Sciatic nerve (tissue), 2 donors: Measurements from ENCODE around the gene TNNT3. TPM values are rescaled to one million over a fixed set of nuclear protein-coding genes. Genes with fewer than 3 reads are reported as not detected.
A peak's percentile ranks its signal among the peaks of the same experiment; 100 is the strongest.
"Not testable (repeated sequence)": the region's sequence is repeated elsewhere in the genome, so short reads cannot be mapped to it uniquely, and the experiment has no call there.

Source experiments
- ATAC-seq: fragments of 200-7000 bp; cut with Tn5 transposase; one replicate; pipeline ENCODE4 v1.9.1; 2020; ENCODE audit warnings: mild to moderate bottlenecking, moderate library complexity
- DNase-seq: peaks from one replicate; pipeline ENCODE4 v3.0.0-alpha.2; 2020; ENCODE audit warnings: low spot score
- intact Hi-C: fragments of 100-400 bp; cut with DNase I; formaldehyde crosslinking; loops from one replicate; pipeline ENCODE4 v1.14.2; 2022
- total RNA-seq: library from RNA; stranded (reverse); fragmentation: NEBNext Ultra II Directional; extraction: Animal tissue kit (Norgen Biotek cat#: 25700); gene quantifications from one replicate; pipeline ENCODE4 v1.2.1, GENCODE V29; 2021
- donor health status: DM: no; HTN: no; CAD: no.
- donor health status: DM: no; HTN: no; CAD: no.

Gene TNNT3
- total RNA-seq, 1 donor from 2014 or later = 35.6 TPM

DNA sequence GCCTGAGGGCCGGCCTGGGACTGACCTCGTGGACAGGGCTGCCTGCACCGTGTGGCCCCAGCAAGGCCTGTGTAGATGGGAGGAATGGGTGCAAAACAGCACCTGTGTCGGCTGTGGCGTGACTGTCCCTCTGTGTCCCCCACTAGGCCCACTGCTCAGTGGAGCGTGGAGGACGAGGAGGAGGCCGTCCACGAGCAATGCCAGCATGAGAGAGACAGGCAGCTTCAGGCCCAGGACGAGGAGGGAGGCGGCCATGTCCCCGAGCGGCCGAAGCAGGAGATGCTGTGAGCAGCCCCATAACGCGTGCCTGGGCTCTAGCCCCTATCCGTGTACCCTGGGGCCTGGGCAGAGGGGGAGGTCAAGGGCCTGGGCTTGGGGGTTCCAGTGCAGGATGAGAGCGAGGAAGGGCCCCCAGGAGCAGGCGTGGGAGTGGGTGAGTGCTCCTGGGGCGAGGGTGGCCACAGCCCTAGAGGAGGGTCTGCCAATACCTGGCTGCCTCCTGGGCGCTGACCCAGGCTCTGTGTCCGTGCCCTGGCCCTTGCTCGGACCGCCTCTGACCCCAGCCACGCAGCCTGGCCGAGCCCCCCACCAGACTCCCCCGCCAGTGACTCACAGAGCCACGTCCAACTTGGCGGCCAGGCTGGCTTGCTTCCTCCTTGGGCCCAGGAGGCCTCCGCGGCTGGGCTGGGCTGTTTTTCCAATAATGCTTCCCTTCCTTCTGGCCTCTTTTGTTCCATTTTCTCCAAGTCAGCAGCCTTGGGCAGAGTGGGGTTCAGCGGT is 39.4 kb upstream of the TNNT3 start:
- intact Hi-C loops = no loop called here
- DNase-seq (peak; percentile 87), ATAC-seq (peak; percentile 79)

- intact Hi-C loops = no loop called here
- DNase-seq = peak; percentile 58
- ATAC-seq = peak; percentile 8
Observed at GRCh38 chr11:1880746-1881441, 38.6 kb upstream of the TNNT3 start.

DNA sequence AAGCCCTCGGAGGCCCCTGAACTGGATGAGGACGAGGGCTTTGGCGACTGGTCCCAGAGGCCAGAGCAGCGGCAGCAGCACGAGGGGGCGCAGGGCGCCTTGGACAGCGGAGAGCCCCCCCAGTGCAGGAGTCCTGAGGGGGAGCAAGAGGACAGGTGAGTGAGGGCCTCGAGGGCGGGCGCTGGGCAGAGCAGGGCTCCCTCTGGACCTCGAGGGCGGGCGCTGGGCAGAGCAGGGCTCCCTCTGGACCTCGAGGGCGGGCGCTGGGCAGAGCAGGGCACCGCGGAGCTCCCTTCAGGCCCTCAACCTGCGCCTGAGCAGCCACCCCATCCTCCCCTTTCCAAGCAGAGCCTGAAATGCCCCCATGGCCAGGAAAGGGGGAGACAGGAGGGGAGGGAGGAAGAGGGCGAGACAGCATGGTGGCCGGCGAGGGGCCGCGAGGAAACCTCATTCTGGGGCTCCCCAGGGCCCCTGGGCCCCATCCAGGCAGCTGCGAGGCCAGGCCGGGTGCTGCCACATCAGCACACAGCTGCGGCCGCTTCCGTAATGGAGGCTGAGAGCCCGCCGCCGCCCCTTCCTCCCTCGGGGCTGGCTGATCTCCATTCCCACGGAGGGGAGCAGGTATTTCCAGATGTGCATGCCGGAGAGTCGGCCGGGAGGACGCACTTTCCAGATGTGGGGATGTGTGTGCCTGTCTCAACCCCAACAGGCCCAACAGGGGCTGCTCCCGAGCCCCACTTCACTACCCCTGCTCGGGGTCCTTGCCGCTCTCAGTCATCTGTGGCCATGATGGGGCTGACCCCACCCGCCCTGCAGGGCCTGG is 37.9 kb upstream of the TNNT3 start:
- intact Hi-C loops = no loop called here
- ATAC-seq (peak; percentile 62), DNase-seq (peak; percentile 81)

GRCh38 chr11:1882265-1883238 is 37.0 kb upstream of the TNNT3 start:
- intact Hi-C loops = no loop called here
- DNase-seq = peak; percentile 93

GRCh38 chr11:1883346-1884302 is 35.9 kb upstream of the TNNT3 start:
- ATAC-seq = no peak
- intact Hi-C loops = no loop called here
- DNase-seq = peak; percentile 53

More at GRCh38 chr11:1882265-1883238, 37.0 kb upstream of the TNNT3 start:
- ATAC-seq = peak; percentile 84

DNA sequence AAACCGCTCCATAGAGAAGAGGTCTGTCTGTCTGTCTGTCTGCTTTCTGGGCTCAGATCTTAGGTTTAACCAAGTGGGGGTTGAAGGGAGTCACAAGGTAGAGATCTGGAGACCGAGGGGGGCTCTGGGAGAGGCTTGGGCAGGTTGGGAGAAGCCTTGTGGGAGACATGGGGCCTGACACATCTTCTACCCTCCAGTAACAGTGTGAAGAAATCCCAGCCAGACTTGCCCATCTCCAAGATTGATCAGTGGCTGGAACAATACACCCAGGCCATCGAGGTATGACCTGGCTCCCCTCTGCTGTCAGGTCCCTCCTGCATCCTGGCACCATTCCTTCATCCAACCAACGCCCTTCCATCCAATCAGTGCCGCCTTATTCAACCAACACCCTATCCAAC is 35.2 kb upstream of the TNNT3 start:
- ATAC-seq (no peak), DNase-seq (peak; percentile 44)
- intact Hi-C loops = no loop called here

DNA sequence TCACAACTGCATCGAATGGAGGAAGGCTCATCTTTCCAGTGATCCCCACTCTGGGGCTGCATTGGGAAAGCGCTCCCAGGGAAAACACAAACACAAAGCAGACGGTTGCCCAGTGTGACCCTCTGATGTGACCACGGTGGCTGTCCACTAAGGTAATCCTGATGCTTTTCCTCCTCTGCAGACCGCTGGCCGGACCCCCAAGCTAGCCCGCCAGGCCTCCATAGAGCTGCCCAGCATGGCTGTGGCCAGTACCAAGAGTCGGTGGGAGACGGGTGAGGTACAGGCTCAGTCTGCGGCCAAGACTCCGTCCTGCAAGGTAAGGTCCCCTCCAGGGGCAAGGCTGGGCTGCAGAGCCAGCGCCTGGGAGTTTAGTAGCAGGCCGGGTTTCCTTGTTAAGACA is 33.0 kb upstream of the TNNT3 start:
- DNase-seq = peak; percentile 48
- intact Hi-C loops, ATAC-seq: not testable (repeated sequence)

GRCh38 chr11:1887451-1888346 is 31.8 kb upstream of the TNNT3 start:
- DNase-seq (peak; percentile 53), ATAC-seq (no peak)
- intact Hi-C loops = no loop called here

DNA sequence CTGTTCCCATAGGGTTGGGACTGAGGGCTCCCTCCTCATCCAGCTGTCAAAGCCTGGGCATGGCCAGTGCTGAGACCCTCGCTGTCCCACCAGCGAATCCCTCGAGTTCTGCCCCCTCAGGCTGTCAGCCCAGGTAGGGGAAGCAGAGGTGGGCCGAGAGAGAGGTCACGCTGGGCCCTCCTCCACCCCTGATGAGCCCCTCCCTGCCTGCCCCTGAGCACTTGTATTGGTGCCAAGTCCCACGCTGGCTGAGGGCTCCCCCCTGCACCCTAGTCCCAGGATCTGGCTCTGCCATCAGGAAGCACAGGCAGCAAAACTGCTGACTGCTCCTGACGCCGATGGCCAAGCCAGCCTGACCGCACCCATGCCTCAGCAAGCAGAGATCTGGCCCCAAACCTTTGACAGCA is 31.2 kb upstream of the TNNT3 start:
- DNase-seq (peak; percentile 53), ATAC-seq (no peak)
- intact Hi-C loops = no loop called here

DNA sequence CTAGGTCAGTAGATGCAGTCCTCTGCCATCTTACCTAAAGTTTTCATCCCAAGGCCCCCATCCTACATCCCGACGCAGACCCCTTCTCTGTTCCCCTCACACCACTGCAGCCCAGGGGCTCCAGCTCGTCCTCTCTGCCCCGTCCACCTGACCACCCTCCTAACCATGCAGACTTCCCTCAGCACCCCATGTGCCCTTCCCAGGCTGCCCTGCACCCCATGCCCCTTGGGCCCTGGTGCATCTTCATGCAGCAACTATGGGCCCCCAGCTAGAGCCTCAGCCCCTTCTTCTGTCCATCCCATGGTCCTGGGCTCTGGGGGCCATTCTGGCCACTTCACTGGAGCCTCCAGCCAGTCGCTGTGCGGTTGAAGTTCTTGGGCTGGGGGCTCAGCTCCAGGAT is 30.7 kb upstream of the TNNT3 start:
- ATAC-seq (no peak), DNase-seq (peak; percentile 49)
- intact Hi-C loops = no loop called here

DNA sequence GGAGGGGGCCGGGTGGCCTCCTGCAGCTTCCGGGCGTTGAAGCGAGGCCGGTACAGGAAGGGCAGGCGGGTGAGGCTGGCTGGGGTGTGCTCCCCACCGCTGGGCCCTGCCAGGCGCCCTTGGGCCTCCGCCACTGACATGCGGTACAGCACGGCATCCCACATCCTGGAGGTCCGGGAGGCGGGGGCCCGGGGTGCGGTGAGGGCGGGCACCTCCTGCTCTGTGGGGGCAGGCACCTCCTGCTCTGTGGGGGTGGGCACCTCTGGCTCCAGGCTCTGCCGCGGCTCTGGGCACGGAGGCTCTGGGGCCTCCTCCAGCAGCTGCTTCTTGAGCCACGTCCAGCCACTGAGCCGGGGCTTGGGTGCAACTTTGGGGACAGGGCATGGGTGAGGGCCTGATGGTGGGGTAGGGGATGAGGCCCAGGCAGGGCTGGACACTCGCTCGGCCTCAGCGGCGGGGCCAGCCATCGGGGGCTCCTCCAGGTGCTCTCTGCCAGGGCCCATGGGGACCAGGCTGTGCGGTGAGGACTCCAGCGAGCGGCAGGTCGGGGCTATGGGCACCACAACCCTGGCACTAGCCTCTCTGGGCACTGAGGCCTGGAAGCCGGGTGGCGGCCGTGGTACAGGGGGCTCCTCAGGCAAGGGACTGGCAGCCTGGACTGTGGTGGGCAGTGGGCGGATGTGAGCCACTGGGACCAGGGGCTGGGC is 30.1 kb upstream of the TNNT3 start:
- ATAC-seq = peak; percentile 22
- peak; percentile 64 for DNase-seq
- intact Hi-C loops = no loop called here

DNA sequence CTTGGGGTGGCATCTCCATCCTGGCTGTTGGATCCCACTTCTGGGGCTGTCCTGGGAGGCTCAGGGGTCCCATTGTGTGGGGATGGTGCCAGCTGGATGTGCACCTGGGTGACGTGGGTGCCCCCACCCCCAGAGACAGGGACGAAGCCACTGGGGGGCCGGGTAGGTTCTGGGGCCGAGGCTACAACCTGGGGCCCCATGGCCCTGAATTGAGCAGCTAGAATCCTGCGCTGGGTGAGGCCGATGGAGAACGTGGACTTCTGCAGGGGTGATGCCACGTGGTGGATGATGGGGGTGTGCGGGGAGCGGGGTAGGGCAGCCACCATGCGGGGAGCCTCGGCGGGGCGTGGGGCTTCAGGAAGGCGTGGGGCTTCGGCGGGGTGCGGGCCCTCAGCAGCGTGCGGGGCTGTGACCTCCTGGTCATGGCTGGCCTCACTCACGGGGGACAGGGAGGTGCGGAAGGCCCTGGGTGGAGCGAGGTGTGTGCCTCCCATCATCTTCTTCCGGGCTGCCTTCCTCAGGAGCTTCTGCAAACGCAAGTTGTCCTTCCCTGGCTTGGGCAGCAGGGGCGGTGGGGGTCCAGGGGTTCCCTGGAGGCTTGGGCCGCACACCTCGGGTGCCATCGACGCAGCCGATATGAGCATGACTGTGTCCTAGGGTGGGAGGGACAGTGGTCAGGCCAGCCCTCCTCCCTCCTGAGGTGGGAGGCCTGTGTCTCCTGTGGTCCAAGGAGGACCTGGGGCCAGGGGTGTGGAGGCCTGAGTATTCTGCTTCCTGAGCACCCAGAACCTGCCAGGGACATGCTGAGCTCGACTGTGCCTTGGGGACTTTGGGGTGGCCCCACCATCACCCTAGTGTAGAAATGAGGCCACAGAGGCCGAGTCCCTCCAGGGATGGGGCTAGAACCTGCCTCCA is 29.3 kb upstream of the TNNT3 start:
- ATAC-seq (no peak), DNase-seq (peak; percentile 58)
- intact Hi-C loops = no loop called here

DNA sequence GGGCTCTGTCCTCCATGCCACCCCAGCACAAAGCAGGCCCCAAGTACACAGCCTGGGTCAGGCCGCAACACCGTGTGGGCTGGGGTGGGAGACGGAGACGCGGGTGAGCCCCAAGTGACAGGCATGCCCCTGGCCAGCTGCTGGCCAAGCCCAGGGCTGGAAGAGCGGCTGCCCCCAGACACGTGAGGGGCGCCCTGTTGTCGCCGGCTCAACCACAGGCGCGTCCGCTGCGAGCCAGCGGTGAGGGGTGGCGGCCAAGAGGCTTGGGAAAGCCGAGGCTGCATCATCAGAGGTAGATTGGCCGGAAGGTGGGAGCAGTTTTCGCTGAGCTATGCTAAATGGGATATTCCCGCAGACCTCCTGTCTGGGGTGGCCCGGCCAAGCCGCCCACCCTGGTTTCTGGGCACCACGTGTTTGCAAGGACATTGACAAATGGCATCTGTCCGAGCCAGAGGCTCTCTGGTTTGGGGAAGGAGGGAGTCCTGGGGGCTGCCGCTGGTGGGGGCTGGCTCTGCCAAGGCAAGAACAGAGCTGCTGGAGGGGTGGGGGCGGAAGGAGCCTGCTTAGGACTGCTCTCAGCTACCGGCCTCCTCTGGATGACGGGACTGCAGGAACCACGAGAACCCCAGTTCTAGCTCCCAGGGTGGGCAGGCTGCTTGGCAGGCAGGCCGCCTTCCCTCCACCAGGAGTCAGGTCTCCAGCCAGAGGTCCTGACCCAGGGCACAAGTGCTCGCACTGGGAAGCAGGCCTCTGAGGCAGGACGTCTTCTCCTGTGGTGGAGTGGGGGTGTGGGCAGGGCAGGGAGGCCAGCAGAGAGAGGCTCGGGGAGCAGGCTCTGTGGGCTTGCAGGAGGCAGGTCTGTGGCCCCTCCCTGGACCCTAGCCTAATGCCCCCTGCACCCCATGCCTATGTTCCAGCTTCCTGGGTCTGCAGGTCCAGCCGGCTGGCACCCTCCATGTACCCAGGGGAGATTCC is 28.4 kb upstream of the TNNT3 start:
- DNase-seq = peak; percentile 58
- ATAC-seq = peak; percentile 33
- intact Hi-C loops = loop anchor here (1.0 kb wide), 1 partner anchor 31 kb away; no protein-coding TSS in a partner anchor

GRCh38 chr11:1891831-1892115 is 27.7 kb upstream of the TNNT3 start, which contains the start of gene PRR33:
PRR33 (minus strand) TSS chr11:1891895; CDS start chr11:1890584, 1,311 bp downstream.
- intact Hi-C loops = loop anchor here (1.0 kb wide), 1 partner anchor 31 kb away; no protein-coding TSS in a partner anchor
- ATAC-seq = no peak
- no peak for DNase-seq
